IMR-90 (cell line): Measurements from ENCODE around the gene ACOXL. TPM values are rescaled to one million over a fixed set of nuclear protein-coding genes. Genes with fewer than 3 reads are reported as not detected.

Source experiments
- ATAC-seq: fragments of 200-7000 bp; cut with Tn5 transposase; 2 replicates; pipeline ENCODE4 v1.9.1; 2020; ENCODE audit warnings: low read depth, mild to moderate bottlenecking, moderate library complexity
- BruUV-seq: library from RNA; stranded (reverse); fragments of 400-500 nt; replicated peaks from 2 replicates; lab custom pipeline; 2021; lab: Mats Ljungman, UMichigan
- CTCF ChIA-PET: fragments of 300-600 bp; formaldehyde crosslinking; extraction: SDS; loops from one replicate; lab custom pipeline; 2021; ENCODE audit warnings: antibody characterized with exemption; lab: Yijun Ruan, JAX
- POLR2A ChIA-PET: fragments of 300-600 bp; sonication (Branson Sonifier 250); formaldehyde crosslinking; loops from one replicate; lab custom pipeline; 2022; ENCODE audit warnings: antibody characterized with exemption; ENCODE audit not compliant: unreplicated experiment; lab: Charles Lee
- DNase-seq: peaks from one replicate; pipeline ENCODE4 v3.0.0; 2013
- H2AFZ ChIP-seq: replicated peaks from 2 replicates; pipeline ENCODE3; 2013; ENCODE audit warnings: low read length, mild to moderate bottlenecking; ENCODE audit not compliant: poor library complexity
- H2AK5ac ChIP-seq: 2 replicates; pipeline ENCODE4 v1.6.1; 2013; ENCODE audit warnings: low read depth, low read length, inconsistent platforms
- H2AK9ac ChIP-seq: replicated peaks from 2 replicates; pipeline ENCODE3; 2013; ENCODE audit warnings: mild to moderate bottlenecking, low read depth, low read length, moderate library complexity; ENCODE audit not compliant: poor library complexity
- H2BK120ac ChIP-seq: 2 replicates; pipeline ENCODE4 v1.6.1; 2013; ENCODE audit warnings: low read depth, low read length, inconsistent platforms
- H2BK15ac ChIP-seq: 3 replicates; pipeline ENCODE4 v1.6.1; 2013; ENCODE audit warnings: low read depth, low read length, inconsistent platforms
- H2BK20ac ChIP-seq: 2 replicates; pipeline ENCODE4 v1.6.1; 2013; ENCODE audit warnings: low read depth, mild to moderate bottlenecking, inconsistent platforms, low read length, moderate library complexity
- H2BK5ac ChIP-seq: 2 replicates; pipeline ENCODE4 v1.6.1; 2013; ENCODE audit warnings: mild to moderate bottlenecking, low read depth, low read length, inconsistent platforms; ENCODE audit not compliant: poor library complexity, severe bottlenecking
- H3K14ac ChIP-seq: replicated peaks from 2 replicates; pipeline ENCODE4 v1.6.1; 2013; ENCODE audit warnings: low read depth, low read length, inconsistent platforms
- H3K18ac ChIP-seq: 2 replicates; pipeline ENCODE4 v1.6.1; 2013; ENCODE audit warnings: low read depth, low read length, control low read depth
- H3K23ac ChIP-seq: 2 replicates; pipeline ENCODE4 v1.6.1; 2013; ENCODE audit warnings: low read depth, low read length, inconsistent platforms
- H3K27ac ChIP-seq: 2 replicates; pipeline ENCODE4 v1.5.1; 2013; ENCODE audit warnings: mild to moderate bottlenecking, control low read depth, low read length; ENCODE audit not compliant: insufficient read depth
- H3K27me3 ChIP-seq: 2 replicates; pipeline ENCODE4 v1.6.1; 2013; ENCODE audit warnings: low read length; ENCODE audit not compliant: control insufficient read depth, insufficient read depth
- H3K36me3 ChIP-seq: 2 replicates; pipeline ENCODE4 v1.6.1; 2013; ENCODE audit warnings: low read length, mixed read lengths; ENCODE audit not compliant: control insufficient read depth, insufficient read depth
- H3K4ac ChIP-seq: 2 replicates; pipeline ENCODE4 v1.6.1; 2013; ENCODE audit warnings: low read depth, low read length, inconsistent platforms
- H3K4me1 ChIP-seq: 2 replicates; pipeline ENCODE4 v1.6.1; 2013; ENCODE audit warnings: low read length, mixed read lengths; ENCODE audit not compliant: control insufficient read depth, insufficient read depth
- H3K4me2 ChIP-seq: 2 replicates; pipeline ENCODE4 v1.6.1; 2013; ENCODE audit warnings: low read depth, mild to moderate bottlenecking, control low read depth, low read length, moderate library complexity
- H3K4me3 ChIP-seq: 2 replicates; pipeline ENCODE4 v1.5.1; 2013; ENCODE audit warnings: low read depth, mild to moderate bottlenecking, control low read depth, low read length, moderate library complexity; ENCODE audit not compliant: insufficient read depth
- H3K56ac ChIP-seq: 2 replicates; pipeline ENCODE4 v1.6.1; 2013; ENCODE audit warnings: low read length, inconsistent platforms; ENCODE audit not compliant: insufficient read depth; ENCODE audit errors: extremely low read depth
- H3K79me1 ChIP-seq, 2 experiments: 2 replicates each; pipeline ENCODE4 v1.6.1; 2013; ENCODE audit warnings: low read length in 2 of 2, inconsistent platforms in 1 of 2, low read depth in 1 of 2
- H3K9ac ChIP-seq: 2 replicates; pipeline ENCODE4 v1.6.1; 2013; ENCODE audit warnings: low read depth, low read length, control low read depth
- H3K9me1 ChIP-seq: 2 replicates; pipeline ENCODE4 v1.6.1; 2013; ENCODE audit warnings: low read length, inconsistent platforms; ENCODE audit not compliant: insufficient read depth
- H3K9me3 ChIP-seq: 2 replicates; pipeline ENCODE4 v1.6.1; 2013; ENCODE audit warnings: low read length; ENCODE audit not compliant: control insufficient read depth, insufficient read depth
- H4K20me1 ChIP-seq: 2 replicates; pipeline ENCODE4 v1.6.1; 2013; ENCODE audit warnings: low read length, inconsistent platforms; ENCODE audit not compliant: insufficient read depth
- H4K5ac ChIP-seq: 2 replicates; pipeline ENCODE4 v1.6.1; 2013; ENCODE audit warnings: mild to moderate bottlenecking, low read depth, low read length, control low read depth
- H4K8ac ChIP-seq, 2 experiments: 2 replicates each; pipeline ENCODE4 v1.6.1; 2013; ENCODE audit warnings: low read depth in 2 of 2, low read length in 2 of 2, control low read depth in 1 of 2, inconsistent platforms in 1 of 2
- H4K91ac ChIP-seq: 2 replicates; pipeline ENCODE4 v1.6.1; 2013; ENCODE audit warnings: low read depth, low read length, inconsistent platforms; ENCODE audit not compliant: insufficient read depth
- CHD1 ChIP-seq: IDR thresholded peaks from 2 replicates; pipeline ENCODE4 v1.6.1; 2012; ENCODE audit warnings: low read depth, low read length, improper control_type of control experiment
- MAZ ChIP-seq: IDR thresholded peaks from 2 replicates; pipeline ENCODE4 v1.6.1; 2012; ENCODE audit warnings: low read depth, mild to moderate bottlenecking, low read length, improper control_type of control experiment, moderate library complexity, borderline replicate concordance
- RFX5 ChIP-seq: IDR thresholded peaks from 2 replicates; pipeline ENCODE4 v1.8.0; 2012; ENCODE audit warnings: low read depth, mild to moderate bottlenecking, low read length, moderate library complexity
- SMC3 ChIP-seq: fragments of 150-350 bp; IDR thresholded peaks from 2 replicates; pipeline ENCODE4 v1.6.1; 2016; ENCODE audit warnings: low read depth, mild to moderate bottlenecking, antibody characterized with exemption, low read length, moderate library complexity
- WGBS, 2 experiments: methylation state at CpG; one replicate each; pipeline versions ENCODE4 v1.1.5 to v1.1.7; 2013; ENCODE audit warnings: missing lambda C conversion rate in 2 of 2; ENCODE audit not compliant: insufficient read length in 1 of 2; ENCODE audit errors: extremely low coverage in 2 of 2; 5-methylcytosine and 5-hydroxymethylcytosine counted together
- dilution Hi-C: fragments of 300-500 bp; cut with HindIII; formaldehyde crosslinking; loops from one replicate; pipeline ENCODE4 v1.14.3; 2018; ENCODE audit warnings: low sequenced_read_pairs; ENCODE audit not compliant: unreplicated experiment
- in situ Hi-C: fragments of 300-500 bp; cut with MboI; formaldehyde crosslinking; loops from 3 replicates; pipeline ENCODE4 v1.14.3; 2019; ENCODE audit warnings: low sequenced_read_pairs, inconsistent platforms, mixed read lengths
- intact Hi-C: fragments of 100-400 bp; cut with micrococcal nuclease; formaldehyde crosslinking; loops from 2 replicates; pipeline ENCODE4 v1.10.0; 2022
- polyA plus RNA-seq, 3 experiments: library from polyadenylated mRNA; depleted of rRNA; stranded (reverse); fragments of >200 nt; gene quantifications; 2 replicates each; pipeline ENCODE4 v1.2.3, GENCODE V29; 2012; ENCODE audit warnings: low replicate concordance in 1 of 3
- total RNA-seq: library from RNA; depleted of rRNA; stranded (reverse); fragments of >200 nt; gene quantifications from 2 replicates; pipeline ENCODE4 v1.2.3, GENCODE V29; 2012

ACOXL gene
- total and polyA plus RNA-seq, 2 of the 4 experiments (the other 2 are of a cell fraction), result not detected

DNA sequence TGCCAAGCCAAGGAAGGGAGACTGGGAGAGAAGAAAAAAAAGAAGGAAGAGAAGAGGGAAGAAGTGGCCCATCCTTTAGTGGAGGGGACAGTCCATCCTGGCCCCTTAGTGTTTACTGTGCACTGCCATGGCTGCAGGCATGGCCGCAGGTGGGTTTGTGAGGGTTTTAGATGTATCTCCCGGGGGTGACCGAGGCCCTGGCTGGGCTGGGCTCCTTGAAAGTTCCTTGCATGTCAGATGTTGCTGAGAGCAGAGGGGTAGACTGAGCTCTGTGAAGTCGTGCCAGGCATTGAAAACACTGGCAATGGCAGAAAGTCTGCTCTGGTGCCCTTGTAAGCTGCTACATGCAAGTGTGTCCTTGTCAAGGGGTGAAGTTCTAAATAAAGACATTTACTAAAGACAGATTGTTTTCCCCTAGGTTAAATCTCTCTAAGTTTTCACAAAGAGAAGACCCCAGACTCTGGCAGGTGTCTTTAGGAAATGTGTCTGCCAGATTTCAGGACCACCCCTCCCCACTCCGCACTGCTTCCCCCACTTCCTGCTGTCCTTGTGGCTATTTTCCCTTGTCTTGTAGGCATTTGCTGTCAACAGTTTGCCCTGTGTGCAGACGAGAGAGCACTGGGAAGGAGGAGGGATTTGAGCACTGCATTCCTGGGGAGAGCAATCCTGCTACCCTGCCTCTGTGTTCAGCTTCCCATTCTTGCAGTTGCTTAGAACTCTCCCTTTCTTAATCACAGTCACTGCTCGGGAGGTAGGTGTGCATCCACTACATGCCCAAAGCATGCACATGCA lies 68.4 kb downstream of the ACOXL start:
- dilution Hi-C loops (no loop called here), intact Hi-C loops (no loop called here), in situ Hi-C loops (loop anchor here (25.0 kb wide), 1 partner anchor 911 kb away; no protein-coding TSS in a partner anchor)
- Histone ChIP-seq H2AK9ac (no peak overlapping the region), H3K4ac (no peak overlapping the region), H3K9me1 (no peaks in the 10 kb centered on the region), H2AK5ac (no peak overlapping the region), H3K23ac (no peak overlapping the region), H4K20me1 (no peaks in the 10 kb centered on the region; the same call in 1 of the 2 replicates), H3K27me3 (peaks cover 29% of the 10 kb centered on the region), H3K14ac (no peak overlapping the region), H4K8ac (no peak overlapping the region), H3K9ac (no peak overlapping the region), H3K79me1 (no peaks in the 10 kb centered on the region), H2BK5ac (no peak overlapping the region), H4K5ac (no peak overlapping the region), H2BK20ac (no peak overlapping the region), H4K91ac (no peak overlapping the region), H3K27ac (no peak overlapping the region), H3K36me3 (no peaks in the 10 kb centered on the region), H3K9me3 (peaks cover 2% of the 10 kb centered on the region; the same call in 1 of the 2 replicates), H2BK120ac (no peak overlapping the region), H3K4me3 (no peak overlapping the region), H3K56ac (no peak overlapping the region), H3K4me2 (no peak overlapping the region), H3K18ac (no peak overlapping the region), H3K4me1 (no peaks in the 10 kb centered on the region), H2BK15ac (no peak overlapping the region), H2AFZ (no peak overlapping the region)
- ATAC-seq (no peak), DNase-seq (no peak)
- POLR2A ChIA-PET, result no interaction called here
- TF ChIP-seq SMC3, result no peak
- TF ChIP-seq RFX5, result no peak
- no peak for TF ChIP-seq MAZ
- TF ChIP-seq CHD1, result no peak
- CTCF ChIA-PET, result no interaction called here
- no TSS peak for BruUV-seq
- WGBS, 2 experiments, result no CpG with 5 or more reads among the region's 7 CpGs
